GM23338 (cell line): ENCODE data around the gene PEAK3. TPM values are rescaled to one million over a fixed set of nuclear protein-coding genes. Genes with fewer than 3 reads are reported as not detected.

Experiments
- ATAC-seq: fragments of 200-7000 bp; cut with Tn5 transposase; 3 replicates; pipeline ENCODE4 v1.9.1; 2020
- DNase-seq: peaks from one replicate; pipeline ENCODE4 v3.0.0-alpha.2; 2015; ENCODE audit warnings: low spot score
- H2AFZ ChIP-seq: fragments of 200-600 bp; sonication (generic); 2 replicates; pipeline ENCODE4 v1.8.0; 2016; ENCODE audit warnings: antibody characterized with exemption, mild to moderate bottlenecking, moderate library complexity
- H3F3A ChIP-seq: fragments of 200-600 bp; sonication (generic); replicated peaks from 2 replicates; pipeline ENCODE4 v1.8.0; 2017; ENCODE audit warnings: antibody characterized with exemption, mixed run types, low read depth
- H3K27ac ChIP-seq: fragments of 200-600 bp; sonication (generic); 2 replicates; pipeline ENCODE4 v1.6.1; 2016; ENCODE audit warnings: low read depth
- H3K27me3 ChIP-seq: fragments of 200-600 bp; sonication (generic); 2 replicates; pipeline ENCODE4 v1.8.0; 2016; ENCODE audit warnings: mild to moderate bottlenecking, mixed run types, moderate library complexity; ENCODE audit not compliant: insufficient read depth
- H3K36me3 ChIP-seq: fragments of 200-600 bp; sonication (generic); 2 replicates; pipeline ENCODE4 v1.8.0; 2016; ENCODE audit warnings: mild to moderate bottlenecking; ENCODE audit not compliant: insufficient read depth
- H3K4me1 ChIP-seq: fragments of 200-600 bp; sonication (generic); 2 replicates; pipeline ENCODE4 v1.8.0; 2016; ENCODE audit warnings: mild to moderate bottlenecking, moderate library complexity; ENCODE audit not compliant: insufficient read depth
- H3K4me2 ChIP-seq: fragments of 200-600 bp; sonication (generic); 2 replicates; pipeline ENCODE4 v1.7.1; 2017; ENCODE audit warnings: mixed run types
- H3K4me3 ChIP-seq: fragments of 200-600 bp; sonication (generic); 2 replicates; pipeline ENCODE4 v1.6.1; 2016; ENCODE audit warnings: mixed run types
- H3K79me2 ChIP-seq: fragments of 200-600 bp; sonication (generic); replicated peaks from 2 replicates; pipeline ENCODE4 v1.8.0; 2017; ENCODE audit warnings: mild to moderate bottlenecking; ENCODE audit not compliant: insufficient read depth
- H3K9me2 ChIP-seq: fragments of 200-600 bp; sonication (generic); 2 replicates; pipeline ENCODE4 v1.8.0; 2017; ENCODE audit not compliant: insufficient read depth
- H4K20me1 ChIP-seq: fragments of 200-600 bp; sonication (generic); replicated peaks from 2 replicates; pipeline ENCODE4 v1.8.0; 2017; ENCODE audit warnings: mild to moderate bottlenecking; ENCODE audit not compliant: insufficient read depth
- H3K27ac Mint-ChIP-seq: 2 replicates; pipeline ENCODE4 v1.8.0; 2020; ENCODE audit warnings: inconsistent platforms, mild to moderate bottlenecking, moderate library complexity, mixed read lengths
- H3K27me3 Mint-ChIP-seq: 3 replicates; pipeline ENCODE4 v1.8.0; 2022; ENCODE audit warnings: low read depth, mild to moderate bottlenecking, moderate library complexity, mixed read lengths, inconsistent platforms; ENCODE audit not compliant: insufficient read depth, poor library complexity
- H3K36me3 Mint-ChIP-seq: 3 replicates; pipeline ENCODE4 v1.8.0; 2021; ENCODE audit warnings: low read depth, mild to moderate bottlenecking, inconsistent platforms, moderate library complexity, mixed read lengths
- H3K4me1 Mint-ChIP-seq: 3 replicates; pipeline ENCODE4 v1.8.0; 2020; ENCODE audit warnings: mild to moderate bottlenecking, inconsistent platforms, mixed read lengths
- H3K4me3 Mint-ChIP-seq: 3 replicates; pipeline ENCODE4 v1.8.0; 2021; ENCODE audit warnings: moderate library complexity, mild to moderate bottlenecking, inconsistent platforms, mixed read lengths
- H3K9me3 Mint-ChIP-seq: 3 replicates; pipeline ENCODE4 v1.8.0; 2020; ENCODE audit warnings: moderate library complexity, mild to moderate bottlenecking, inconsistent platforms, mixed read lengths
- CREB1 ChIP-seq: fragments of 250-450 bp; sonication (Bioruptor Pico); IDR thresholded peaks from 2 replicates; pipeline ENCODE4 v1.5.0; 2020; ENCODE audit warnings: low read depth, mild to moderate bottlenecking, moderate library complexity
- EZH2 ChIP-seq: fragments of 200-600 bp; sonication (generic); IDR thresholded peaks from one replicate; pipeline ENCODE4 v1.8.0; 2017; ENCODE audit warnings: antibody characterized with exemption, mild to moderate bottlenecking, low read depth; ENCODE audit not compliant: unreplicated experiment
- EZH2phosphoT487 ChIP-seq: fragments of 200-600 bp; sonication (generic); IDR thresholded peaks from one replicate; pipeline ENCODE4 v1.8.1; 2018; ENCODE audit warnings: antibody characterized with exemption; ENCODE audit not compliant: unreplicated experiment
- JUNB ChIP-seq: IDR thresholded peaks from one replicate; pipeline ENCODE4 v1.6.1; 2016; ENCODE audit warnings: antibody characterized with exemption; ENCODE audit not compliant: unreplicated experiment
- NANOG ChIP-seq: IDR thresholded peaks from 2 replicates; pipeline ENCODE4 v1.6.1; 2016; ENCODE audit warnings: antibody characterized with exemption, borderline replicate concordance
- POLR2AphosphoS5 ChIP-seq: IDR thresholded peaks from 2 replicates; pipeline ENCODE4 v1.6.1; 2016; ENCODE audit warnings: antibody characterized with exemption, low read depth
- STAT1 ChIP-seq: IDR thresholded peaks from one replicate; pipeline ENCODE4 v1.6.1; 2016; ENCODE audit warnings: antibody characterized with exemption; ENCODE audit not compliant: unreplicated experiment
- ZNF114 ChIP-seq: fragments of 250-450 bp; sonication (Bioruptor Pico); IDR thresholded peaks from 2 replicates; pipeline ENCODE4 v1.5.0; 2020; ENCODE audit warnings: mild to moderate bottlenecking, moderate library complexity
- ZNF331 ChIP-seq: fragments of 250-450 bp; sonication (Bioruptor Pico); IDR thresholded peaks from 2 replicates; pipeline ENCODE4 v1.5.0; 2020; ENCODE audit warnings: low read depth, mild to moderate bottlenecking, moderate library complexity
- polyA plus RNA-seq: library from polyadenylated mRNA; unstranded; fragments of >200 nt; fragmentation: Nextera tagmentation; extraction: Ambion mirVana; gene quantifications from 2 replicates; pipeline ENCODE4 v1.2.1, GENCODE V29; 2016
- total RNA-seq: library from RNA; depleted of rRNA; stranded (reverse); fragments of >200 nt; shearing (Covaris generic); gene quantifications from 2 replicates; pipeline ENCODE4 v1.2.3, GENCODE V29; 2014
- TF ChIP-seq, protein P1 (sequence below): IDR thresholded peaks from 2 replicates; pipeline ENCODE4 v1.6.1; 2016; ENCODE audit warnings: antibody characterized with exemption
- TF ChIP-seq, protein P2 (sequence below), 2 experiments: fragments of 200-600 bp in 1 of 2; sonication (generic) in 1 of 2; conservative IDR thresholded peaks; 2 replicates each; pipeline versions ENCODE4 v1.5.1 to v1.6.1; 2016 to 2017; ENCODE audit warnings: antibody characterized with exemption in 2 of 2, low read depth in 2 of 2, mild to moderate bottlenecking in 2 of 2, moderate library complexity in 1 of 2
- TF ChIP-seq, protein P3 (sequence below): fragments of 250-450 bp; sonication (Bioruptor Pico); IDR thresholded peaks from 2 replicates; pipeline ENCODE4 v1.5.0; 2020; ENCODE audit warnings: mild to moderate bottlenecking, moderate library complexity
- TF ChIP-seq, protein P4 (sequence below): IDR thresholded peaks from one replicate; pipeline ENCODE4 v1.6.1; 2018; ENCODE audit warnings: antibody characterized with exemption; ENCODE audit not compliant: unreplicated experiment

PEAK3 gene
- total and polyA plus RNA-seq, 2 experiments from 2014 or later = not detected

DNA sequence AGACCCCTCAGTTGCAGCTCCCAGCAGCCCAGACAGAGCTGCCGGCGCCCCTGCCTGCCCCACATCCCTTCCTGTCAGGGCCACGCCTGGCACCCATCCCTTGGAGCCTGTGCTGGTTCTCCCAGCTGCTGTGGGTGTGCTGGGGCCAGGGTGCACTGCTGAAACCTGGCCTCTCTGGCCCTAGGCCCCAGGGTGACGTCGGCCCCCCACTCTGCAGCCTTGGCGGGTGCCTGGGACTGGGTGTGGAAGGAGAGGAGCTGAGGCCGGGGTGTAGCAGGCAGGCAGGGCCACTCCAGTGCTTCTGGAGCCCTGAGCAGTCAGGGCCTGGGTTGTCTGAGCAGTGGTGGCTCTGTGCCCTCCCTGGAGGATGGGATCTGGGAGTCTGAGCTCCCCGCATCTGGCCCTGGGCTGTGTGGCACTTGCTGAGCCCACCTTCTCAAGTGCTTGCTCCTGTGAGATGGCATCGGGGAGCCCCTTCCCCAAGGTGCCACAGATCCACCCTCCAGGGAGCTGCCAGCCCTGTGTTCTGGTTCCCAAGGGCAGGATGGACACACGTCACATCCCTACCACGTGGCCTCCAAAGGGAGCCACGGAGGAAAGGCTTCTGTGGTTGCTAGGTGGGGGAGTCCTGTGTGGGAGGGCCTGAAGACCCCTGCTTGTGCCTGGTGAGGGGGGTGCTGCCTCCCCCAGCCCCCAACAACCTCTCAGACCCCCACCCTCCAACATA, 51.0 kb downstream of the PEAK3 start:
- Mint-ChIP-seq H3K27ac (no peak overlapping the region), H3K27me3 (peaks cover 14% of the 10 kb centered on the region), H3K4me3 (no peak overlapping the region), H3K9me3 (peaks cover 3% of the 10 kb centered on the region; the same call in 1 of the 3 replicates), H3K36me3 (peaks cover 29% of the 10 kb centered on the region), H3K4me1 (peaks cover 8% of the 10 kb centered on the region)
- Histone ChIP-seq H3K27me3 (no peaks in the 10 kb centered on the region), H3K36me3 (no peaks in the 10 kb centered on the region), H3K4me2 (no peak overlapping the region), H3F3A (0 out of 2 replicates have a peak, but pooled peaks cover 13% of the 10 kb centered on the region), H3K27ac (0 out of 2 replicates have a peak overlapping the region, but pooled peaks have one; percentile 26), H3K4me1 (0 out of 2 replicates have a peak, but pooled peaks cover 3% of the 10 kb centered on the region), H3K9me2 (no peaks in the 10 kb centered on the region), H2AFZ (no peak overlapping the region), H4K20me1 (peaks cover 3% of the 10 kb centered on the region), H3K4me3 (no peak overlapping the region), H3K79me2 (peaks cover 20% of the 10 kb centered on the region)
- DNase-seq (no peak), ATAC-seq (no peak)
- no peak for TF ChIP-seq NANOG
- no peak for TF ChIP-seq EZH2
- TF ChIP-seq ZNF331 (CRISPR knock-in tag) = no peak
- TF ChIP-seq POLR2AphosphoS5 = no peak
- TF ChIP-seq, protein P1, sequence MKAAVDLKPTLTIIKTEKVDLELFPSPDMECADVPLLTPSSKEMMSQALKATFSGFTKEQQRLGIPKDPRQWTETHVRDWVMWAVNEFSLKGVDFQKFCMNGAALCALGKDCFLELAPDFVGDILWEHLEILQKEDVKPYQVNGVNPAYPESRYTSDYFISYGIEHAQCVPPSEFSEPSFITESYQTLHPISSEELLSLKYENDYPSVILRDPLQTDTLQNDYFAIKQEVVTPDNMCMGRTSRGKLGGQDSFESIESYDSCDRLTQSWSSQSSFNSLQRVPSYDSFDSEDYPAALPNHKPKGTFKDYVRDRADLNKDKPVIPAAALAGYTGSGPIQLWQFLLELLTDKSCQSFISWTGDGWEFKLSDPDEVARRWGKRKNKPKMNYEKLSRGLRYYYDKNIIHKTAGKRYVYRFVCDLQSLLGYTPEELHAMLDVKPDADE = no peak
- TF ChIP-seq, protein P2, sequence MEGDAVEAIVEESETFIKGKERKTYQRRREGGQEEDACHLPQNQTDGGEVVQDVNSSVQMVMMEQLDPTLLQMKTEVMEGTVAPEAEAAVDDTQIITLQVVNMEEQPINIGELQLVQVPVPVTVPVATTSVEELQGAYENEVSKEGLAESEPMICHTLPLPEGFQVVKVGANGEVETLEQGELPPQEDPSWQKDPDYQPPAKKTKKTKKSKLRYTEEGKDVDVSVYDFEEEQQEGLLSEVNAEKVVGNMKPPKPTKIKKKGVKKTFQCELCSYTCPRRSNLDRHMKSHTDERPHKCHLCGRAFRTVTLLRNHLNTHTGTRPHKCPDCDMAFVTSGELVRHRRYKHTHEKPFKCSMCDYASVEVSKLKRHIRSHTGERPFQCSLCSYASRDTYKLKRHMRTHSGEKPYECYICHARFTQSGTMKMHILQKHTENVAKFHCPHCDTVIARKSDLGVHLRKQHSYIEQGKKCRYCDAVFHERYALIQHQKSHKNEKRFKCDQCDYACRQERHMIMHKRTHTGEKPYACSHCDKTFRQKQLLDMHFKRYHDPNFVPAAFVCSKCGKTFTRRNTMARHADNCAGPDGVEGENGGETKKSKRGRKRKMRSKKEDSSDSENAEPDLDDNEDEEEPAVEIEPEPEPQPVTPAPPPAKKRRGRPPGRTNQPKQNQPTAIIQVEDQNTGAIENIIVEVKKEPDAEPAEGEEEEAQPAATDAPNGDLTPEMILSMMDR (conservative IDR thresholded peaks at IDR 0.05; ENCODE audit: low read depth in 2 of 2) = no peak
- TF ChIP-seq, protein P3, sequence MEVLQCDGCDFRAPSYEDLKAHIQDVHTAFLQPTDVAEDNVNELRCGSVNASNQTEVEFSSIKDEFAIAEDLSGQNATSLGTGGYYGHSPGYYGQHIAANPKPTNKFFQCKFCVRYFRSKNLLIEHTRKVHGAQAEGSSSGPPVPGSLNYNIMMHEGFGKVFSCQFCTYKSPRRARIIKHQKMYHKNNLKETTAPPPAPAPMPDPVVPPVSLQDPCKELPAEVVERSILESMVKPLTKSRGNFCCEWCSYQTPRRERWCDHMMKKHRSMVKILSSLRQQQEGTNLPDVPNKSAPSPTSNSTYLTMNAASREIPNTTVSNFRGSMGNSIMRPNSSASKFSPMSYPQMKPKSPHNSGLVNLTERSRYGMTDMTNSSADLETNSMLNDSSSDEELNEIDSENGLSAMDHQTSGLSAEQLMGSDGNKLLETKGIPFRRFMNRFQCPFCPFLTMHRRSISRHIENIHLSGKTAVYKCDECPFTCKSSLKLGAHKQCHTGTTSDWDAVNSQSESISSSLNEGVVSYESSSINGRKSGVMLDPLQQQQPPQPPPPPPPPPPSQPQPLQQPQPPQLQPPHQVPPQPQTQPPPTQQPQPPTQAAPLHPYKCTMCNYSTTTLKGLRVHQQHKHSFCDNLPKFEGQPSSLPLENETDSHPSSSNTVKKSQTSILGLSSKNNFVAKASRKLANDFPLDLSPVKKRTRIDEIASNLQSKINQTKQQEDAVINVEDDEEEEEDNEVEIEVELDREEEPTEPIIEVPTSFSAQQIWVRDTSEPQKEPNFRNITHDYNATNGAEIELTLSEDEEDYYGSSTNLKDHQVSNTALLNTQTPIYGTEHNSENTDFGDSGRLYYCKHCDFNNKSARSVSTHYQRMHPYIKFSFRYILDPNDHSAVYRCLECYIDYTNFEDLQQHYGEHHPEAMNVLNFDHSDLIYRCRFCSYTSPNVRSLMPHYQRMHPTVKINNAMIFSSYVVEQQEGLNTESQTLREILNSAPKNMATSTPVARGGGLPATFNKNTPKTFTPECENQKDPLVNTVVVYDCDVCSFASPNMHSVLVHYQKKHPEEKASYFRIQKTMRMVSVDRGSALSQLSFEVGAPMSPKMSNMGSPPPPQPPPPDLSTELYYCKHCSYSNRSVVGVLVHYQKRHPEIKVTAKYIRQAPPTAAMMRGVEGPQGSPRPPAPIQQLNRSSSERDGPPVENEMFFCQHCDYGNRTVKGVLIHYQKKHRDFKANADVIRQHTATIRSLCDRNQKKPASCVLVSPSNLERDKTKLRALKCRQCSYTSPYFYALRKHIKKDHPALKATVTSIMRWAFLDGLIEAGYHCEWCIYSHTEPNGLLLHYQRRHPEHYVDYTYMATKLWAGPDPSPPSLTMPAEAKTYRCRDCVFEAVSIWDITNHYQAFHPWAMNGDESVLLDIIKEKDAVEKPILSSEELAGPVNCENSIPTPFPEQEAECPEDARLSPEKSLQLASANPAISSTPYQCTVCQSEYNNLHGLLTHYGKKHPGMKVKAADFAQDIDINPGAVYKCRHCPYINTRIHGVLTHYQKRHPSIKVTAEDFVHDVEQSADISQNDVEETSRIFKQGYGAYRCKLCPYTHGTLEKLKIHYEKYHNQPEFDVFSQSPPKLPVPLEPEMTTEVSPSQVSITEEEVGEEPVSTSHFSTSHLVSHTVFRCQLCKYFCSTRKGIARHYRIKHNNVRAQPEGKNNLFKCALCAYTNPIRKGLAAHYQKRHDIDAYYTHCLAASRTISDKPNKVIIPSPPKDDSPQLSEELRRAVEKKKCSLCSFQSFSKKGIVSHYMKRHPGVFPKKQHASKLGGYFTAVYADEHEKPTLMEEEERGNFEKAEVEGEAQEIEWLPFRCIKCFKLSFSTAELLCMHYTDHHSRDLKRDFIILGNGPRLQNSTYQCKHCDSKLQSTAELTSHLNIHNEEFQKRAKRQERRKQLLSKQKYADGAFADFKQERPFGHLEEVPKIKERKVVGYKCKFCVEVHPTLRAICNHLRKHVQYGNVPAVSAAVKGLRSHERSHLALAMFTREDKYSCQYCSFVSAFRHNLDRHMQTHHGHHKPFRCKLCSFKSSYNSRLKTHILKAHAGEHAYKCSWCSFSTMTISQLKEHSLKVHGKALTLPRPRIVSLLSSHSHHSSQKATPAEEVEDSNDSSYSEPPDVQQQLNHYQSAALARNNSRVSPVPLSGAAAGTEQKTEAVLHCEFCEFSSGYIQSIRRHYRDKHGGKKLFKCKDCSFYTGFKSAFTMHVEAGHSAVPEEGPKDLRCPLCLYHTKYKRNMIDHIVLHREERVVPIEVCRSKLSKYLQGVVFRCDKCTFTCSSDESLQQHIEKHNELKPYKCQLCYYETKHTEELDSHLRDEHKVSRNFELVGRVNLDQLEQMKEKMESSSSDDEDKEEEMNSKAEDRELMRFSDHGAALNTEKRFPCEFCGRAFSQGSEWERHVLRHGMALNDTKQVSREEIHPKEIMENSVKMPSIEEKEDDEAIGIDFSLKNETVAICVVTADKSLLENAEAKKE (CRISPR knock-in tag) = no peak
- TF ChIP-seq, protein P4, sequence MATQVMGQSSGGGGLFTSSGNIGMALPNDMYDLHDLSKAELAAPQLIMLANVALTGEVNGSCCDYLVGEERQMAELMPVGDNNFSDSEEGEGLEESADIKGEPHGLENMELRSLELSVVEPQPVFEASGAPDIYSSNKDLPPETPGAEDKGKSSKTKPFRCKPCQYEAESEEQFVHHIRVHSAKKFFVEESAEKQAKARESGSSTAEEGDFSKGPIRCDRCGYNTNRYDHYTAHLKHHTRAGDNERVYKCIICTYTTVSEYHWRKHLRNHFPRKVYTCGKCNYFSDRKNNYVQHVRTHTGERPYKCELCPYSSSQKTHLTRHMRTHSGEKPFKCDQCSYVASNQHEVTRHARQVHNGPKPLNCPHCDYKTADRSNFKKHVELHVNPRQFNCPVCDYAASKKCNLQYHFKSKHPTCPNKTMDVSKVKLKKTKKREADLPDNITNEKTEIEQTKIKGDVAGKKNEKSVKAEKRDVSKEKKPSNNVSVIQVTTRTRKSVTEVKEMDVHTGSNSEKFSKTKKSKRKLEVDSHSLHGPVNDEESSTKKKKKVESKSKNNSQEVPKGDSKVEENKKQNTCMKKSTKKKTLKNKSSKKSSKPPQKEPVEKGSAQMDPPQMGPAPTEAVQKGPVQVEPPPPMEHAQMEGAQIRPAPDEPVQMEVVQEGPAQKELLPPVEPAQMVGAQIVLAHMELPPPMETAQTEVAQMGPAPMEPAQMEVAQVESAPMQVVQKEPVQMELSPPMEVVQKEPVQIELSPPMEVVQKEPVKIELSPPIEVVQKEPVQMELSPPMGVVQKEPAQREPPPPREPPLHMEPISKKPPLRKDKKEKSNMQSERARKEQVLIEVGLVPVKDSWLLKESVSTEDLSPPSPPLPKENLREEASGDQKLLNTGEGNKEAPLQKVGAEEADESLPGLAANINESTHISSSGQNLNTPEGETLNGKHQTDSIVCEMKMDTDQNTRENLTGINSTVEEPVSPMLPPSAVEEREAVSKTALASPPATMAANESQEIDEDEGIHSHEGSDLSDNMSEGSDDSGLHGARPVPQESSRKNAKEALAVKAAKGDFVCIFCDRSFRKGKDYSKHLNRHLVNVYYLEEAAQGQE = no peak
- TF ChIP-seq JUNB = no peak
- TF ChIP-seq CREB1 (CRISPR knock-in tag) = no peak
- no peak for TF ChIP-seq STAT1
- no peak for TF ChIP-seq ZNF114 (CRISPR knock-in tag)
- no peak for TF ChIP-seq EZH2phosphoT487
